Calu3 (cell line): ENCODE measurements around the gene SULT2B1. TPM values are rescaled to one million over a fixed set of nuclear protein-coding genes. Genes with fewer than 3 reads are reported as not detected.

Source experiments
- BruUV-seq: library from RNA; stranded (reverse); fragments of 400-500 nt; replicated peaks from 2 replicates; lab custom pipeline; 2021; lab: Mats Ljungman, UMichigan
- CTCF ChIA-PET: fragments of 300-600 bp; sonication (Branson Sonifier 250); formaldehyde crosslinking; loops from one replicate; lab custom pipeline; 2022; ENCODE audit warnings: antibody characterized with exemption; lab: Charles Lee
- DNase-seq: peaks from one replicate; pipeline ENCODE4 v3.0.0; 2022
- H3K27ac Mint-ChIP-seq: one replicate; pipeline ENCODE4 v1.8.0; 2022; ENCODE audit warnings: mixed read lengths; ENCODE audit not compliant: unreplicated experiment
- H3K27me3 Mint-ChIP-seq: one replicate; pipeline ENCODE4 v1.8.0; 2022; ENCODE audit warnings: mixed read lengths; ENCODE audit not compliant: unreplicated experiment
- H3K36me3 Mint-ChIP-seq: one replicate; pipeline ENCODE4 v1.8.0; 2022; ENCODE audit warnings: mild to moderate bottlenecking, moderate library complexity, mixed read lengths; ENCODE audit not compliant: insufficient read depth, unreplicated experiment
- H3K4me1 Mint-ChIP-seq: one replicate; pipeline ENCODE4 v1.8.0; 2022; ENCODE audit warnings: mild to moderate bottlenecking, low read depth, mixed read lengths; ENCODE audit not compliant: unreplicated experiment
- H3K4me3 Mint-ChIP-seq: one replicate; pipeline ENCODE4 v1.8.0; 2022; ENCODE audit warnings: mild to moderate bottlenecking, low read depth, moderate library complexity, mixed read lengths; ENCODE audit not compliant: unreplicated experiment
- H3K9me3 Mint-ChIP-seq: one replicate; pipeline ENCODE4 v1.8.0; 2022; ENCODE audit warnings: low read depth, mixed read lengths; ENCODE audit not compliant: unreplicated experiment
- intact Hi-C: fragments of 100-400 bp; cut with micrococcal nuclease; formaldehyde crosslinking; loops from one replicate; pipeline ENCODE4 v1.10.0; 2022; ENCODE audit not compliant: unreplicated experiment
- total RNA-seq: library from RNA; stranded (reverse); gene quantifications from 2 replicates; pipeline ENCODE4 v1.2.3, GENCODE V29; 2022
- TF ChIP-seq, protein P1 (sequence below): fragments of 200-600 bp; IDR thresholded peaks from one replicate; pipeline ENCODE4 v1.8.0; 2022; ENCODE audit warnings: antibody characterized with exemption; ENCODE audit not compliant: unreplicated experiment

SULT2B1 gene
- total RNA-seq, 1 experiment from 2014 or later: not detected

DNA sequence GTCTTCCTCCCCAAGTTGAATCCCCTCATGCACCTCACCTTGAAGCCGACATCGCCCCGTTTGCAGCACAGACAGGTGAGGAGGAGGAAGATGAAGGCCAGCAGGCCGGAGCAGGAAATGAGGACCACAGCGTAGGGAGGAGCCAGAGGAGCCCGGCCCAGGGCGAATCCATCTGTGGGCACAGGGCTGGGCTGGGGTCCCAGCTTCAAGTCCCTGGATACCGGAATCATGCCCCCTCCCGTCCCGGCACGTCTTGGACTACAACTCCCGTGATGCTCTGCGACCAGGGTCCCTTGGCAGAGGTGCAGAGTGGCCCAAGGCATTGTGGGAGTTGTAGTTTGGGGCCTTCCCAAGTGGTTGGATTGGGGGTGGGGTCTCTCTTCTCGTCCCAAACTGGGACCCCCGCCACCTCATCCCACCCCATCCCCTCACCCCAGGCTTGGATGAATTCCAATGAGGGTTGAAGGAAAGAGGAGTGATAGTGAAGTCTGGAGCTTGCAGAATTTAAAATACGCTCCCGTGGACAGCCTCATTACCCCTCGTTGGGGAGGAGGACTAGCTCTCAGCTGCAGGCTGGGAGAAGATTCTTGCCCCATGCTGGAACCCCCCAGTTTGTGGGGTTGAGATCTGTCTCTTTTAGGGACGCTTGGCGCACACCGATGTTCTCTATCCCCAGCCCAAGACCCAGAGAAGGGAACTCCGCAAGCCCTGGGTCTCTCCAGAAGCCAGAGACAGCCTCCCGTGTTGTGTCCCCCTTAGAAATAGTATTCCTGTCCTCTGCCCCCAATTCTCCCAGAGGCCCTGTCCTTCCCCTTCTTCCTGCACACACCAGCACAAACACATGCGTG is 41.3 kb upstream of the SULT2B1 start:
- Mint-ChIP-seq H3K4me1 (peaks cover 8% of the 10 kb centered on the region), H3K27me3 (no peaks in the 10 kb centered on the region), H3K36me3 (peaks cover 9% of the 10 kb centered on the region), H3K27ac (no peak overlapping the region), H3K9me3 (no peaks in the 10 kb centered on the region), H3K4me3 (no peak overlapping the region)
- peak; percentile 68 for DNase-seq
- intact Hi-C loops: no loop called here
- BruUV-seq: no TSS peak
- TF ChIP-seq, protein P1, sequence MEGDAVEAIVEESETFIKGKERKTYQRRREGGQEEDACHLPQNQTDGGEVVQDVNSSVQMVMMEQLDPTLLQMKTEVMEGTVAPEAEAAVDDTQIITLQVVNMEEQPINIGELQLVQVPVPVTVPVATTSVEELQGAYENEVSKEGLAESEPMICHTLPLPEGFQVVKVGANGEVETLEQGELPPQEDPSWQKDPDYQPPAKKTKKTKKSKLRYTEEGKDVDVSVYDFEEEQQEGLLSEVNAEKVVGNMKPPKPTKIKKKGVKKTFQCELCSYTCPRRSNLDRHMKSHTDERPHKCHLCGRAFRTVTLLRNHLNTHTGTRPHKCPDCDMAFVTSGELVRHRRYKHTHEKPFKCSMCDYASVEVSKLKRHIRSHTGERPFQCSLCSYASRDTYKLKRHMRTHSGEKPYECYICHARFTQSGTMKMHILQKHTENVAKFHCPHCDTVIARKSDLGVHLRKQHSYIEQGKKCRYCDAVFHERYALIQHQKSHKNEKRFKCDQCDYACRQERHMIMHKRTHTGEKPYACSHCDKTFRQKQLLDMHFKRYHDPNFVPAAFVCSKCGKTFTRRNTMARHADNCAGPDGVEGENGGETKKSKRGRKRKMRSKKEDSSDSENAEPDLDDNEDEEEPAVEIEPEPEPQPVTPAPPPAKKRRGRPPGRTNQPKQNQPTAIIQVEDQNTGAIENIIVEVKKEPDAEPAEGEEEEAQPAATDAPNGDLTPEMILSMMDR: no peak
- CTCF ChIA-PET: interaction anchor here (0.7 to 1.4 kb wide), 2 partner anchors 74 to 661 kb away, joined by 3 to 5 read pairs; no protein-coding TSS in a partner anchor

DNA sequence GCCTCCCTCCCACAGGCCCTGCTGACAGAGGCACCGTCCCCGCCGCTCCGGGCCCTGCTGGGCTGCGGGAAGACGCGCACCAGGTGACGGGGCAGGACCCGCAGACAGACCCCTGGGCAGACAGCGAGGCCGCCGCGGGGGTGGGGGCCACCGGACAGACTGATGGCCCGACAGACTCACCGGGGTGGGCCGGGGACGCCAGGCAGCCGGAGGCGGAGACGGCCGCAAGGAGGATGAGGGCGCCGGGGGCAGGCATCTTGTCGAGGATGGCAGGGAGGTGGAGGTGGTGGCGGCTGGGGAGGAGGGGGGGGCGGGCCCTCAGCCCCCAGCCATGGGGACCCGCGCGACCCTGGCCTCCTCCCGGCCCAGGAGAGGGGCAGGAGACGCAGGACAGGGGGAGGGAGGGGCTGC is 40.6 kb upstream of the SULT2B1 start:
- H3K9me3 Mint-ChIP-seq: no peaks in the 10 kb centered on the region

DNA sequence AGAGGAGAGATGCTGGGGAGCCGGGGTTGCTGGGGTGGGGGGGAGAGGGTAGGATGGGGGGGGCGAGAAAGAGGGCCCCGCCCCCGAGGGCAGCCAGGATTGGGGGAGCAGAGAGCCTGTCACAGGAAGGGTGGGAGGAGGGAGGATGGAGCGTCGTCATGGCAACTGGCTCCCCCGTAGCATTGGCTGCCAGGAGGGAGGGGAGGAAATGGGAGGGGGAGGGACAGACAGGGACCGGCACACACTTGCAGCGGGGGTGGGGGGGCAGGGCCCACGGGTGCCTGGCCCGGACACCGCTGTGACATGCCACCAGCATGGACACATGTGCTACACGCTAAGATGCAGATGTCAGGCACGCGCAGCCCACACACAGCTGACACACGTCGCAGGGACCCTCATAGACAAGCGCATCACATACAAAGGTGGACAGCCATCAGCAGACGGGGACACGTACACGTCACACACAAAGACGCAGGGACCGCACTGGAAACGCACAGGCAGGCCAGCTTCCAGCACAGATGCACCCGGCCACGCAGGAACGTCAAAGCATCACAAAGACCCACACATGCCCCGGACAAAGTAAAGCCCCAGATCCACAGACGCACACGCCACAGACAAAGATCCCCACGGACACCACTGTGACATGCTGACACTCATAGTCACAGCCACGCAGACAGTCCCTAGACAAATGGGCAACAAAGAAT is 40.0 kb upstream of the SULT2B1 start, which contains the start of gene LMTK3:
Gene LMTK3, minus strand, starts transcription at position 36 of the 704 bp plus-strand sequence. CDS start 259 bp downstream, outside the sequence.
- no peak for DNase-seq
- Mint-ChIP-seq H3K4me3 (no peak within 1 kb of the TSS), H3K4me1 (peaks cover 17% of the 10 kb centered on the region), H3K36me3 (peaks cover 9% of the 10 kb centered on the region), H3K27me3 (no peaks in the 10 kb centered on the region), H3K27ac (no peak within 1 kb of the TSS), H3K9me3 (no peaks in the 10 kb centered on the region)
- intact Hi-C loops: no loop called here
- TF ChIP-seq, protein P1: no peak
- BruUV-seq: no TSS peak
- CTCF ChIA-PET: no interaction called here

More for the DNA sequence above, 40.6 kb upstream of the SULT2B1 start:
- intact Hi-C loops: no loop called here
- no peak overlapping the region for H3K27ac Mint-ChIP-seq
- DNase-seq: no peak
- TF ChIP-seq, protein P1: no peak
- BruUV-seq: no TSS peak
- CTCF ChIA-PET: interaction anchor here (0.7 kb wide), 1 partner anchor 662 kb away, joined by 5 read pairs; no protein-coding TSS in a partner anchor
- H3K36me3 Mint-ChIP-seq: peaks cover 9% of the 10 kb centered on the region
- H3K27me3 Mint-ChIP-seq: no peaks in the 10 kb centered on the region
- no peak overlapping the region for H3K4me3 Mint-ChIP-seq
- peaks cover 13% of the 10 kb centered on the region for H3K4me1 Mint-ChIP-seq

DNA sequence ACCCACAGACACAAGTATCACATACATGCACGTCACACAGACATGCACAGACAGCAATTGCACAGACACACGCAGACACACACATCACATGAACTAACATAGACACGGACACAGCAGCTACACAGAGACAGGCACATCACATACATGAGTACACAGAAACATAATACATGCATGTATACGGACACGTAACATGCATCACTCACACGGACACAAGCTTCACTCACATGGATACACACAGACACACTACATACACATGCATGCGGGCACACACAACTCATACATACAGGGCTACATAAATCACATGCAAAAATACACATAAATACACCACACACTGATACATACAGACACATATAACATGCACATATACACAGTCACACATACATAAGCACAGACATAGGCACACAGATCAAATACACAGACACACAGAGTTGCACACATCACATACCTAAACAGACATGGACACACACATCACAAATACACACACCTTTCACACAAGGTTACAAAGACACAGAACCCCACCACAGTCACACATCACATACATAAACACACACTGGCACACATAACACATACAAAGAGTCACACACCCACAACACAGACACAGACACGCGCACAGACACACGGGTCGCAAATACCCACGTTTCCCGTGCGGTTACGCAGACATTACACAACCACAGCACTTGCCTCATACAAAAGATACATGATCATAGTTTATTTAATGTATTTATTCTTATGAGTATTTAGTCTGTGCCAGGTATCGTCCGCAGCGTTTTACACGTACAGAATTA is 39.3 kb upstream of the SULT2B1 start:
- peaks cover 17% of the 10 kb centered on the region for H3K4me1 Mint-ChIP-seq
- H3K4me3 Mint-ChIP-seq: no peak overlapping the region
- CTCF ChIA-PET: interaction anchor here (0.6 kb wide), 1 partner anchor 149 kb away, joined by 3 read pairs; the partner anchor contains the start of genes SYNGR4 and TMEM143
- H3K27ac Mint-ChIP-seq: no peak overlapping the region
- H3K36me3 Mint-ChIP-seq: peaks cover 9% of the 10 kb centered on the region
- no peak for DNase-seq
- intact Hi-C loops: no loop called here
- no peaks in the 10 kb centered on the region for H3K27me3 Mint-ChIP-seq
- no peaks in the 10 kb centered on the region for H3K9me3 Mint-ChIP-seq
- TF ChIP-seq, protein P1: no peak
- BruUV-seq: no TSS peak
